Epidermal melanocyte (primary cell): ENCODE measurements around the gene MED12L.
"Not testable (repeated sequence)": the region's sequence is repeated elsewhere in the genome, so short reads cannot be mapped to it uniquely, and the experiment has no call there.

Experiments used
- DNase-seq: peaks from one replicate; pipeline ENCODE4 v3.0.0; 2011; ENCODE audit warnings: low spot score; ENCODE audit not compliant: insufficient read length

Gene MED12L

GRCh38 chr3:151236316-151236715 lies 150.9 kb downstream of the MED12L start:
- no peak for DNase-seq

GRCh38 chr3:151236736-151237135 lies 151.3 kb downstream of the MED12L start:
- DNase-seq, result no peak

GRCh38 chr3:151242006-151242405 lies 156.5 kb downstream of the MED12L start:
- not testable (repeated sequence) for DNase-seq

- no peak for DNase-seq
Measured at GRCh38 chr3:151248772-151249337, 163.4 kb downstream of the MED12L start.

GRCh38 chr3:151256749-151257148 lies 171.3 kb downstream of the MED12L start:
- no peak for DNase-seq

- no peak for DNase-seq
Measured at GRCh38 chr3:151259664-151260063, 174.2 kb downstream of the MED12L start.

- no peak for DNase-seq
Measured at GRCh38 chr3:151262871-151263525, 177.5 kb downstream of the MED12L start.

GRCh38 chr3:151264605-151265004 lies 179.1 kb downstream of the MED12L start:
- no peak for DNase-seq

GRCh38 chr3:151265166-151265565 lies 179.7 kb downstream of the MED12L start:
- DNase-seq, result no peak

- DNase-seq, result no peak
Measured at GRCh38 chr3:151265866-151266265, 180.4 kb downstream of the MED12L start.

GRCh38 chr3:151267066-151267465 lies 181.6 kb downstream of the MED12L start:
- no peak for DNase-seq

- no peak for DNase-seq
Measured at GRCh38 chr3:151268267-151269235, 183.1 kb downstream of the MED12L start.

GRCh38 chr3:151269631-151270030 lies 184.2 kb downstream of the MED12L start:
- no peak for DNase-seq

GRCh38 chr3:151275091-151275490 lies 189.6 kb downstream of the MED12L start:
- no peak for DNase-seq

- no peak for DNase-seq
Measured at GRCh38 chr3:151276038-151276686, 190.7 kb downstream of the MED12L start.

- DNase-seq, result no peak
Measured at GRCh38 chr3:151276687-151277042, 191.2 kb downstream of the MED12L start.

GRCh38 chr3:151278230-151278629 lies 192.8 kb downstream of the MED12L start, which contains the start of gene P2RY14:
Gene P2RY14, minus strand, starts transcription at chr3:151278542. Its CDS starts 64,226 bp downstream, at chr3:151214316.
- DNase-seq, result no peak

GRCh38 chr3:151281671-151282324 lies 196.3 kb downstream of the MED12L start:
- DNase-seq, result no peak

GRCh38 chr3:151282921-151283320 lies 197.5 kb downstream of the MED12L start:
- peak; percentile 49 for DNase-seq

GRCh38 chr3:151283387-151283786 lies 197.9 kb downstream of the MED12L start:
- no peak for DNase-seq

- no peak for DNase-seq
Measured at GRCh38 chr3:151283907-151284461, 198.5 kb downstream of the MED12L start.
